Activated CD4-positive, alpha-beta T cell treated with anti-CD3 and anti-CD28 coated beads, Interleukin-2, amount 10 ng/mL, durations not matched to agents 24 days and 14 days (primary cell): ENCODE measurements around the gene DNMT3A. TPM values are rescaled to one million over a fixed set of nuclear protein-coding genes. Genes with fewer than 3 reads are reported as not detected.

ENCODE experiments used
- DNase-seq: peaks from one replicate; pipeline ENCODE4 v3.0.0; 2022
- H3K27ac Mint-ChIP-seq: one replicate; pipeline ENCODE4 v1.8.0; 2022; ENCODE audit warnings: mild to moderate bottlenecking, mixed read lengths
- H3K27me3 Mint-ChIP-seq: one replicate; pipeline ENCODE4 v1.8.0; 2022; ENCODE audit warnings: mixed read lengths
- H3K36me3 Mint-ChIP-seq: one replicate; pipeline ENCODE4 v1.8.0; 2022; ENCODE audit warnings: low read depth, mild to moderate bottlenecking, mixed read lengths
- H3K4me1 Mint-ChIP-seq: one replicate; pipeline ENCODE4 v1.8.0; 2021; ENCODE audit warnings: mixed read lengths
- H3K4me3 Mint-ChIP-seq: one replicate; pipeline ENCODE4 v1.8.0; 2022; ENCODE audit warnings: mild to moderate bottlenecking, moderate library complexity, mixed read lengths
- H3K9me3 Mint-ChIP-seq: one replicate; pipeline ENCODE4 v1.8.0; 2021; ENCODE audit warnings: mixed read lengths
- intact Hi-C: fragments of 100-400 bp; cut with micrococcal nuclease; formaldehyde crosslinking; loops from one replicate; pipeline ENCODE4 v1.15.1; 2023
- total RNA-seq: library from RNA; stranded (reverse); gene quantifications from 2 replicates; pipeline ENCODE4 v1.2.3, GENCODE V29; 2022

The DNMT3A gene
- total RNA-seq, 1 donor from 2014 or later: 102 TPM

- H3K4me3 Mint-ChIP-seq: no peak overlapping the region
- peaks cover 81% of the 10 kb centered on the region for H3K36me3 Mint-ChIP-seq
- DNase-seq: no peak
- no peak overlapping the region for H3K27ac Mint-ChIP-seq
- intact Hi-C loops: no loop called here
- no peaks in the 10 kb centered on the region for H3K27me3 Mint-ChIP-seq
- no peaks in the 10 kb centered on the region for H3K9me3 Mint-ChIP-seq
- H3K4me1 Mint-ChIP-seq: peaks cover 56% of the 10 kb centered on the region
Observed at GRCh38 chr2:25306777-25307368, 34.9 kb downstream of the DNMT3A start.

- H3K4me1 Mint-ChIP-seq: peaks cover 59% of the 10 kb centered on the region
- H3K36me3 Mint-ChIP-seq: peaks cover 83% of the 10 kb centered on the region
- no peak overlapping the region for H3K27ac Mint-ChIP-seq
- H3K9me3 Mint-ChIP-seq: no peaks in the 10 kb centered on the region
- DNase-seq: no peak
- no peaks in the 10 kb centered on the region for H3K27me3 Mint-ChIP-seq
- no peak overlapping the region for H3K4me3 Mint-ChIP-seq
- intact Hi-C loops: no loop called here
Observed at GRCh38 chr2:25305775-25306174, 36.0 kb downstream of the DNMT3A start.

- no peaks in the 10 kb centered on the region for H3K27me3 Mint-ChIP-seq
- no peak for DNase-seq
- no peaks in the 10 kb centered on the region for H3K9me3 Mint-ChIP-seq
- H3K4me1 Mint-ChIP-seq: peaks cover 55% of the 10 kb centered on the region
- intact Hi-C loops: loop anchor here (5.0 kb wide), 1 partner anchor 37 kb away; the partner anchor contains the start of gene DNMT3A
- no peak overlapping the region for H3K27ac Mint-ChIP-seq
- peaks cover 81% of the 10 kb centered on the region for H3K36me3 Mint-ChIP-seq
- H3K4me3 Mint-ChIP-seq: no peak overlapping the region
Observed at GRCh38 chr2:25304826-25305596, 36.7 kb downstream of the DNMT3A start.

GRCh38 chr2:25304321-25304720 lies 37.4 kb downstream of the DNMT3A start:
- no peak for DNase-seq
- intact Hi-C loops: loop anchor here (5.0 kb wide), 1 partner anchor 38 kb away; the partner anchor contains the start of gene DNMT3A
- Mint-ChIP-seq H3K4me3 (no peak overlapping the region), H3K4me1 (peaks cover 52% of the 10 kb centered on the region), H3K36me3 (peaks cover 81% of the 10 kb centered on the region), H3K9me3 (no peaks in the 10 kb centered on the region), H3K27me3 (no peaks in the 10 kb centered on the region), H3K27ac (peak overlapping the region; percentile 41)

- Mint-ChIP-seq H3K4me3 (no peak overlapping the region), H3K4me1 (peaks cover 47% of the 10 kb centered on the region), H3K27ac (no peak overlapping the region), H3K9me3 (no peaks in the 10 kb centered on the region), H3K27me3 (no peaks in the 10 kb centered on the region), H3K36me3 (peaks cover 81% of the 10 kb centered on the region)
- intact Hi-C loops: loop anchor here (5.0 kb wide), 1 partner anchor 39 kb away; the partner anchor contains the start of gene DNMT3A
- DNase-seq: no peak
Observed at GRCh38 chr2:25303633-25304236, 38.0 kb downstream of the DNMT3A start.

GRCh38 chr2:25302758-25303375 lies 38.9 kb downstream of the DNMT3A start:
- intact Hi-C loops: loop anchor here (5.0 kb wide), 1 partner anchor 39 kb away; the partner anchor contains the start of gene DNMT3A
- no peak overlapping the region for H3K27ac Mint-ChIP-seq
- H3K4me1 Mint-ChIP-seq: peaks cover 44% of the 10 kb centered on the region
- H3K36me3 Mint-ChIP-seq: peaks cover 82% of the 10 kb centered on the region
- no peaks in the 10 kb centered on the region for H3K9me3 Mint-ChIP-seq
- no peak overlapping the region for H3K4me3 Mint-ChIP-seq
- DNase-seq: no peak
- no peaks in the 10 kb centered on the region for H3K27me3 Mint-ChIP-seq

- Mint-ChIP-seq H3K36me3 (peaks cover 74% of the 10 kb centered on the region), H3K27me3 (no peaks in the 10 kb centered on the region), H3K4me1 (peaks cover 40% of the 10 kb centered on the region), H3K27ac (peak overlapping the region; percentile 78), H3K4me3 (peak overlapping the region; percentile 58), H3K9me3 (no peaks in the 10 kb centered on the region)
- intact Hi-C loops: loop anchor here (1.0 to 5.0 kb wide), 2 partner anchors 13 to 41 kb away; partner anchors contain the start of gene DNMT3A
- peak; percentile 89 for DNase-seq
Observed at GRCh38 chr2:25301453-25302352, 40.0 kb downstream of the DNMT3A start.

- Mint-ChIP-seq H3K9me3 (no peaks in the 10 kb centered on the region), H3K27ac (no peak overlapping the region), H3K27me3 (no peaks in the 10 kb centered on the region), H3K4me1 (peaks cover 53% of the 10 kb centered on the region), H3K36me3 (peaks cover 68% of the 10 kb centered on the region), H3K4me3 (no peak overlapping the region)
- no peak for DNase-seq
- intact Hi-C loops: loop anchor here (5.0 kb wide), 1 partner anchor 42 kb away; the partner anchor contains the start of gene DNMT3A
Observed at GRCh38 chr2:25300001-25300400, 41.7 kb downstream of the DNMT3A start.

- Mint-ChIP-seq H3K4me3 (no peak overlapping the region), H3K4me1 (peaks cover 53% of the 10 kb centered on the region), H3K9me3 (no peaks in the 10 kb centered on the region), H3K36me3 (peaks cover 66% of the 10 kb centered on the region), H3K27ac (no peak overlapping the region), H3K27me3 (no peaks in the 10 kb centered on the region)
- no peak for DNase-seq
- intact Hi-C loops: no loop called here
Observed at GRCh38 chr2:25298776-25299431, 42.8 kb downstream of the DNMT3A start.

- intact Hi-C loops: no loop called here
- Mint-ChIP-seq H3K27me3 (no peaks in the 10 kb centered on the region), H3K9me3 (no peaks in the 10 kb centered on the region), H3K4me1 (peaks cover 56% of the 10 kb centered on the region), H3K36me3 (peaks cover 64% of the 10 kb centered on the region), H3K4me3 (no peak overlapping the region), H3K27ac (no peak overlapping the region)
- DNase-seq: peak; percentile 67
Observed at GRCh38 chr2:25297738-25298137, 44.0 kb downstream of the DNMT3A start.

GRCh38 chr2:25295621-25296020 lies 46.1 kb downstream of the DNMT3A start:
- H3K4me1 Mint-ChIP-seq: peaks cover 43% of the 10 kb centered on the region
- H3K9me3 Mint-ChIP-seq: no peaks in the 10 kb centered on the region
- intact Hi-C loops: loop anchor here (1.0 to 2.0 kb wide), 3 partner anchors 9 to 67 kb away; no protein-coding TSS in a partner anchor
- peak overlapping the region; percentile 80 for H3K4me3 Mint-ChIP-seq
- peaks cover 49% of the 10 kb centered on the region for H3K36me3 Mint-ChIP-seq
- H3K27me3 Mint-ChIP-seq: no peaks in the 10 kb centered on the region
- H3K27ac Mint-ChIP-seq: peak overlapping the region; percentile 95
- no peak for DNase-seq
